Neutrophil (primary cell): ENCODE measurements around the gene NPAS3.

Experiments used
- H3K27ac ChIP-seq: fragments of 200-600 bp; sonication (generic); 2 replicates; pipeline ENCODE4 v1.5.1; 2016; ENCODE audit warnings: mild to moderate bottlenecking, moderate library complexity
- H3K27me3 ChIP-seq: fragments of 200-600 bp; sonication (generic); 2 replicates; pipeline ENCODE4 v1.6.0; 2016; ENCODE audit warnings: mild to moderate bottlenecking
- H3K36me3 ChIP-seq: fragments of 200-600 bp; sonication (generic); 2 replicates; pipeline ENCODE4 v1.5.1; 2017
- H3K4me1 ChIP-seq, 2 experiments: fragments of 200-600 bp in 1 of 2; sonication (generic) in 1 of 2; 1 replicate in 1 of 2; 2 replicates in 1 of 2; pipeline versions ENCODE4 v1.5.1 to v1.6.1; 2013 to 2016; ENCODE audit warnings: low read depth in 1 of 2, low read length in 1 of 2, mild to moderate bottlenecking in 1 of 2, moderate library complexity in 1 of 2; ENCODE audit not compliant: control insufficient read depth in 1 of 2, insufficient read depth in 1 of 2
- H3K4me3 ChIP-seq, 2 experiments: fragments of 200-600 bp in 1 of 2; sonication (generic) in 1 of 2; 1 replicate in 1 of 2; 2 replicates in 1 of 2; pipeline ENCODE4 v1.5.1; 2013 to 2016; ENCODE audit warnings: low read depth in 1 of 2, low read length in 1 of 2, mild to moderate bottlenecking in 1 of 2, moderate library complexity in 1 of 2
- H3K9me3 ChIP-seq: fragments of 200-600 bp; sonication (generic); 2 replicates; pipeline ENCODE4 v1.5.1; 2016
- CTCF ChIP-seq: fragments of 200-600 bp; sonication (generic); IDR thresholded peaks from 2 replicates; pipeline ENCODE4 v1.5.1; 2016; ENCODE audit warnings: antibody characterized with exemption

Gene NPAS3

GRCh38 chr14:33554988-33555387 is 616.3 kb downstream of the NPAS3 start:
- H3K4me1 ChIP-seq, result no peaks in the 10 kb centered on the region
- TF ChIP-seq CTCF, result no peak
- no peaks in the 10 kb centered on the region for H3K9me3 ChIP-seq
- no peaks in the 10 kb centered on the region for H3K27me3 ChIP-seq
- H3K4me3 ChIP-seq, result no peak overlapping the region
- no peaks in the 10 kb centered on the region for H3K36me3 ChIP-seq
- no peak overlapping the region for H3K27ac ChIP-seq

DNA sequence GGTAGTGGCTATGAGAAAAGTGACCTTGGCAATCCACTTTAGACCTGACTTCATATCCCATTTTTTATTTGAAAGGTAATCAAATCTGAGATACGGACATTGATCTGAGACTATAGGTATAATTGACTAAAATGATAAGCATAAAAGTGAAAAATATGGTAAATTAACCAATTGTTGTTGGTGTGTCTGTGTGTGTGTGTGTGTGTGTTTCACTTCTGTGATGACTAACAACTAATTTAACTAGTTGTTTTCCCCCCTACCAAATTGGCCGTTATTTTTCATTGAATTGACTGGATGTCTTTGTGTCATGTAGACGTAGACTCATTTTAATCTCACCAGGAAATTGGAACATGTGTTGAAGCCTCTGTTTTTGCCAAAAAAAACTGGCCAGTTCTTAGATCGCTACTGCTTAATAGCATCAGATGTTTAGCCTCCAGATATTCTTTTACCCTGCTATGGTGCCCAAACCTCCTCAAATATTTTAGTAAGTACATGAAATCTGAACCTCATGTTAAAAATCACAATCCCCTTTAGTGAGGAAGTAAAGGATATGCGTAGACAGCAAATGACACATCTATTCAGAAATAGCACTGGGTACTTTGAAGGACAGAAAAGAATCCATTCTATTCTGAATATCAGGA is 617.2 kb downstream of the NPAS3 start:
- Histone ChIP-seq H3K9me3 (no peaks in the 10 kb centered on the region), H3K27ac (no peak overlapping the region), H3K4me1 (no peaks in the 10 kb centered on the region), H3K27me3 (no peaks in the 10 kb centered on the region), H3K4me3 (no peak overlapping the region), H3K36me3 (no peaks in the 10 kb centered on the region)
- TF ChIP-seq CTCF, result no peak

DNA sequence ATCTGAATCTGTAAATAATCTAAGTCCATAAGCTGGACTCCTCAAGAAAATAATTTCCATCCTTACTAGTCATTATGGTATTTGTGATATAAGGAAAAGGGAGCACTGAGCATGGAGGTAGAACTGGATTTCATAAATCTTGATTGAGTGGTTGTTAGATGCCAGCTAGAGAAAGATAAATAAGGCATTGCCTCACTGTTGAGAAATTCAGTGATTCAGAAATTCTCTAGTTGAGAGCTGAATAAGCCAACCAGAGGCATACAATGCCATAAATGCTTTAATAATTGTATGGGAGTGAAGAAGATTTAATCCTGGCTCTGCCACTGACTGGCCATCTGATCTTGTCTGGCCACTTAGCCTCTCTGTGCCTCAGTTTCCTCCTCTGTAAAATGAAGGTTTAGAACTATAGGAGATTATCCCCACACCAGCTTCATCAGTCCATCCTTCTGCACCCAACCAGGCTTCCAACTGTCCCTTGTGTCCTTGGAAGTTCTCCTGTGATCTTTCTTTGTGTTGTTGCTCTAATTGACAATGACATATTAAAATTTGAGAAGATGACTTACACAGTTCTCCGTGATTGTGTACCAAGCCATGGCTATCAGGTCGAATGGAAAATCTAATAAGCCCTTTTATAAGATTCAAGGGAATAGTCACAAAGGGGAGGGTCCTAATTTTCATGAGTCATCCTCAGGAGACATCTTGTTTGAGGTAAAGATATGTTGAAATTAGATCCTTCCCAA is 617.9 kb downstream of the NPAS3 start:
- Histone ChIP-seq H3K9me3 (no peaks in the 10 kb centered on the region), H3K4me1 (no peaks in the 10 kb centered on the region), H3K4me3 (no peak overlapping the region), H3K27me3 (no peaks in the 10 kb centered on the region), H3K36me3 (no peaks in the 10 kb centered on the region), H3K27ac (no peak overlapping the region)
- TF ChIP-seq CTCF, result no peak

GRCh38 chr14:33560718-33561431 is 622.2 kb downstream of the NPAS3 start:
- Histone ChIP-seq H3K9me3 (no peaks in the 10 kb centered on the region), H3K36me3 (no peaks in the 10 kb centered on the region), H3K4me1 (no peaks in the 10 kb centered on the region), H3K4me3 (no peak overlapping the region), H3K27ac (no peak overlapping the region), H3K27me3 (no peaks in the 10 kb centered on the region)
- TF ChIP-seq CTCF, result no peak

GRCh38 chr14:33561488-33562175 is 623.0 kb downstream of the NPAS3 start:
- no peak for TF ChIP-seq CTCF
- H3K27ac ChIP-seq, result no peak overlapping the region
- no peaks in the 10 kb centered on the region for H3K9me3 ChIP-seq
- no peaks in the 10 kb centered on the region for H3K36me3 ChIP-seq
- no peaks in the 10 kb centered on the region for H3K27me3 ChIP-seq
- no peak overlapping the region for H3K4me3 ChIP-seq
- no peaks in the 10 kb centered on the region for H3K4me1 ChIP-seq
